Heart left ventricle (tissue), 13 donors: Measurements from ENCODE around the gene CDH23.

ENCODE experiments used
- POLR2A ChIP-seq, 2 donors: fragments of 450-650 bp; IDR thresholded peaks; one replicate each; pipeline ENCODE4 v1.6.1; 2017; ENCODE audit warnings: antibody characterized with exemption in 2 of 2, mild to moderate bottlenecking in 2 of 2, moderate library complexity in 2 of 2
- TF ChIP-seq, protein P1 (sequence below), 12 donors: fragments of 200-600 bp; sonication (generic) in 4 of 12; IDR thresholded peaks; one replicate each; pipeline versions ENCODE4 v1.5.0 to v1.8.0; 2018 to 2022; ENCODE audit warnings: antibody characterized with exemption in 12 of 12, mild to moderate bottlenecking in 5 of 12
- donor health status: ischemic (EF 13 %, LVEDD 7.1; RV severe dilation, severe dysfunction).
- donor health status: DM: no; HTN: yes; CAD: no.
- donor health status: DM: no; HTN: no; CAD: no.
- donor health status: ischemic (EF 25% LVEDD 6.9; RV normal size, moderate dysfunction).
- donor health status: ischemic (EF 25% LVEDD 5.7; RV mildly dilated, moderate dysfunction).
- donor health status: ischemic (EF 35%, LVEDD 5.7; RV mildly dilated, moderate dysfunction).
- donor health status: nonischemic (EF 11% LVEDD 7.7; RV severe dilation, severe dysfunction).
- donor health status: DM: yes; HTN: yes; CAD: no.
- donor health status: PGD.
- donor health status: ischemic (EF 29% LVEDD 5.4; RV normal size, mild dysfunction).
- donor health status: nonischemic (EF 23%, LVEDD 6.1; RV moderate dilation, normal function).

DNA sequence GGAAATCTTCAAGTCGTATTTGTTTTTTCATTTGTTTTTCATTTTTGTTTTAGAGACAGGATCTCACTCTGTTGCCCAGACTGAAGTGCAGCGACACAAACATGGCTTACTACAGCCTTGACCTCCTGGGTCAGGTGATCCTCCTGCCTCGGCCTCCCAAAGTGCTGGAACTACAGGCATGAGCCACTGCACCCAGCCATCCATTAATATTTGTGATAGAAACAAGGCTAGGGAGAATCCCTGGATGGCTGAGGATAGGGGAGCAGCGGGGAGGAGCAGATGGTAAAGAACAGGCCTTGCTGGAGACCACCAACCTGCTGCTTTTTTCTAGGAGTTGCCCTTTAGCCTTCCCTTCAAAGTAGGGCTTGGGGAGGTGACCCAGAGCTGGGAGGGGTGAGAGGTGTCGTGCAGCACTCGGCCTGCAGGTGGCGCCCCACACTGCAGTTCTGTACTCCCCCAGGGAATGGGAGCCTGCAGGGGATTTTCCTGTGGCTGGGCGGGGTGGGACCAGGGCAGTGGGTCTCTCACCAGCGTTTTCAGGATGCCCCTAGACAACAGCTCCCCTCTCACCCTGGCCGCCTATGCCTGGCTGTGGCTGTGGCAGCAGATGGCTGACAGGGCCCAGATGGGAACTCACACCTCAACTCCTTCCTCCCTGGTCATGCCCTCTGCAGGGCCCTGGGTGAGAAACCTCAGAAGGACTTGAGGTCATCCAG lies 12.6 kb upstream of the CDH23 start:
- TF ChIP-seq, protein P1, sequence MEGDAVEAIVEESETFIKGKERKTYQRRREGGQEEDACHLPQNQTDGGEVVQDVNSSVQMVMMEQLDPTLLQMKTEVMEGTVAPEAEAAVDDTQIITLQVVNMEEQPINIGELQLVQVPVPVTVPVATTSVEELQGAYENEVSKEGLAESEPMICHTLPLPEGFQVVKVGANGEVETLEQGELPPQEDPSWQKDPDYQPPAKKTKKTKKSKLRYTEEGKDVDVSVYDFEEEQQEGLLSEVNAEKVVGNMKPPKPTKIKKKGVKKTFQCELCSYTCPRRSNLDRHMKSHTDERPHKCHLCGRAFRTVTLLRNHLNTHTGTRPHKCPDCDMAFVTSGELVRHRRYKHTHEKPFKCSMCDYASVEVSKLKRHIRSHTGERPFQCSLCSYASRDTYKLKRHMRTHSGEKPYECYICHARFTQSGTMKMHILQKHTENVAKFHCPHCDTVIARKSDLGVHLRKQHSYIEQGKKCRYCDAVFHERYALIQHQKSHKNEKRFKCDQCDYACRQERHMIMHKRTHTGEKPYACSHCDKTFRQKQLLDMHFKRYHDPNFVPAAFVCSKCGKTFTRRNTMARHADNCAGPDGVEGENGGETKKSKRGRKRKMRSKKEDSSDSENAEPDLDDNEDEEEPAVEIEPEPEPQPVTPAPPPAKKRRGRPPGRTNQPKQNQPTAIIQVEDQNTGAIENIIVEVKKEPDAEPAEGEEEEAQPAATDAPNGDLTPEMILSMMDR (IDR thresholded peaks at IDR 0.05): peak; percentile 79 to 92 (median 88)
- no peak for TF ChIP-seq POLR2A (IDR thresholded peaks at IDR 0.05)
